ENCODE results near the gene DHRS13. TPM values are rescaled to one million over a fixed set of nuclear protein-coding genes. Genes with fewer than 3 reads are reported as not detected.

DHRS13 gene
- total RNA-seq, 2 donors from 2014 or later, result 36.8 to 61.3 TPM

DNA sequence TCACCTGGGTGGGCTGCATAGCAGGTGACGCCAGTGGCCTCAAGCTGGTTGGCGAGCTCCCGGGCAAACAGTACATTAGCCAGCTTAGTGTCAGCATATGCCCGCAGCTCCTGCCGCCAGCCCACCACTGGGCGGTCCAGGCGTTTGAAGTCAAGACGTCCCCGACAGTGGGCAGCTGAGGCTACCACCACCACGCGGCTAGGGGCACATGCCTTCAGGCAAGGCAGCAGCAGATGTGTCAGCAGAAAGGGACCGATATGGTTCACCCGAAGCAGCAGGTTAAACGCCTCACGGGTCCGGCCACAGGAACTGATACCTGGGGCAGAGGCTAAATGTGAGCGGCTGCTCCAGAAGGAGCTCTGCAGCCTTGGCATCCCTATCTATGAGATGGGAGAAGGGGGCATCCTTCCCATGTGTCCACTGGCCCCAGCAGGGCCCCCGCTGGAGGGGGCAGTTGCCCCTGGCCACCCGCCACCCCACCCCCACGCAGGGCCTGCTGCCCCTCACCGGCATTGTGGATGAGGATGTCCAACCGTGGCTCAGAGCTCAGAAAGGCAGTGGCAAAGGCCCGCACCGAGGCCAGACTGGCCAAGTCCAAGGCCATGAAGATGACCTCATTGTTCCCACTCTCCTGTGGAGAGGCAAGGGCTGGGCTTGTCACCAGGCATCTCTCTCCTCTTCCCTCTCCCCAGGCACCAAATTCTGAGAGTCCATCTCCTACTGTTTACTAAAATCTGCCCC, 1.7 kb downstream of the DHRS13 start:
- no peaks in the 10 kb centered on the region for H3K27me3 ChIP-seq (replicated peaks; ENCODE audit: insufficient read depth)
- TF ChIP-seq, protein P1, sequence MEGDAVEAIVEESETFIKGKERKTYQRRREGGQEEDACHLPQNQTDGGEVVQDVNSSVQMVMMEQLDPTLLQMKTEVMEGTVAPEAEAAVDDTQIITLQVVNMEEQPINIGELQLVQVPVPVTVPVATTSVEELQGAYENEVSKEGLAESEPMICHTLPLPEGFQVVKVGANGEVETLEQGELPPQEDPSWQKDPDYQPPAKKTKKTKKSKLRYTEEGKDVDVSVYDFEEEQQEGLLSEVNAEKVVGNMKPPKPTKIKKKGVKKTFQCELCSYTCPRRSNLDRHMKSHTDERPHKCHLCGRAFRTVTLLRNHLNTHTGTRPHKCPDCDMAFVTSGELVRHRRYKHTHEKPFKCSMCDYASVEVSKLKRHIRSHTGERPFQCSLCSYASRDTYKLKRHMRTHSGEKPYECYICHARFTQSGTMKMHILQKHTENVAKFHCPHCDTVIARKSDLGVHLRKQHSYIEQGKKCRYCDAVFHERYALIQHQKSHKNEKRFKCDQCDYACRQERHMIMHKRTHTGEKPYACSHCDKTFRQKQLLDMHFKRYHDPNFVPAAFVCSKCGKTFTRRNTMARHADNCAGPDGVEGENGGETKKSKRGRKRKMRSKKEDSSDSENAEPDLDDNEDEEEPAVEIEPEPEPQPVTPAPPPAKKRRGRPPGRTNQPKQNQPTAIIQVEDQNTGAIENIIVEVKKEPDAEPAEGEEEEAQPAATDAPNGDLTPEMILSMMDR (IDR thresholded peaks at IDR 0.05), result no peak
- no peak for TF ChIP-seq POLR2A (IDR thresholded peaks at IDR 0.05)
- no peak for TF ChIP-seq POLR2AphosphoS5 (IDR thresholded peaks at IDR 0.05)
- intact Hi-C loops (cut with DNase I), result no loop called here
- peaks cover 0 to 3% of the 10 kb centered on the region in 2 donors for H3K36me3 ChIP-seq
- H3K9me3 ChIP-seq, result no peaks in the 10 kb centered on the region
- WGBS, result 91% methylated on average over 24 of the region's 24 CpGs
- H3K4me1 ChIP-seq (replicated peaks), result peaks cover 16% of the 10 kb centered on the region
- H3K4me3 ChIP-seq, result peak overlapping the region in 1 of 2 donors; percentile 73
- no peak for DNase-seq (ENCODE audit: low spot score)
- peak overlapping the region; percentile 78 to 85 for H3K27ac ChIP-seq

GRCh38 chr17:28899212-28899815, 3.6 kb downstream of the DHRS13 start:
- Histone ChIP-seq H3K9me3 (no peaks in the 10 kb centered on the region), H3K27ac (peak overlapping the region in 1 of 2 donors; percentile 97), H3K36me3 (no peaks in the 10 kb centered on the region), H3K4me3 (no peak overlapping the region), H3K4me1 (replicated peaks) (peaks cover 20% of the 10 kb centered on the region), H3K27me3 (replicated peaks; ENCODE audit: insufficient read depth) (no peaks in the 10 kb centered on the region)
- 92% methylated on average over 5 of the region's 5 CpGs for WGBS
- intact Hi-C loops (cut with DNase I), result loop anchor here (5.0 kb wide), 2 partner anchors 48 to 137 kb away; no protein-coding TSS in a partner anchor
- no peak for DNase-seq (ENCODE audit: low spot score)
- TF ChIP-seq POLR2A (IDR thresholded peaks at IDR 0.05) (no peak), POLR2AphosphoS5 (IDR thresholded peaks at IDR 0.05) (no peak)
- TF ChIP-seq, protein P1 (IDR thresholded peaks at IDR 0.05), result no peak

DNA sequence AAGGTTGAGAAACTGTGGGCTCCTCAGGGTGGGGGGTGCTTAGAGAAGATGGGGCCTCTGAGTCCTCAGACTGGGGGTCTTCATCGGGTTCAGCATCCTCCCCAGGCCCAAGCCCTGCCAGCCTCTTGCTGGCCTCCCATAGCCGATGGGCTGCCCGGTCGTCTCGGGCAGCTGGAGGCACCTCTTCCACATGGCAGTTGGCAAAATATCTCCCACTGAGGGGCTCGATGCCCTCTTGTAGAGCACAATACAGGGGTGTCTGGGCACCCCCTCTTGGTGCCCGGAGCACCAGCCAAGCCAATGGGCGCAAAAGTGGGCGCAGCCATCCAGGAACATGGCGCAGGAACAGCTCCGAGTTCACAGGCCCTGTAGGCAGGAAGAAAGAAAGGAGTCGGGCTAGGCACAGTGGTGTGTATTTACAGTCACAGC, 4.3 kb downstream of the DHRS13 start:
- Histone ChIP-seq H3K4me1 (replicated peaks) (peaks cover 20% of the 10 kb centered on the region), H3K4me3 (no peak overlapping the region), H3K36me3 (no peaks in the 10 kb centered on the region), H3K27me3 (replicated peaks; ENCODE audit: insufficient read depth) (no peaks in the 10 kb centered on the region), H3K9me3 (no peaks in the 10 kb centered on the region), H3K27ac (peak overlapping the region; percentile 96 to 97)
- intact Hi-C loops (cut with DNase I), result loop anchor here (5.0 kb wide), 2 partner anchors 49 to 136 kb away; no protein-coding TSS in a partner anchor
- no peak for DNase-seq (ENCODE audit: low spot score)
- 81% methylated on average over 12 of the region's 12 CpGs for WGBS
- TF ChIP-seq, protein P1 (IDR thresholded peaks at IDR 0.05), result no peak
- TF ChIP-seq POLR2AphosphoS5 (IDR thresholded peaks at IDR 0.05), result no peak
- TF ChIP-seq POLR2A (IDR thresholded peaks at IDR 0.05), result no peak

DNA sequence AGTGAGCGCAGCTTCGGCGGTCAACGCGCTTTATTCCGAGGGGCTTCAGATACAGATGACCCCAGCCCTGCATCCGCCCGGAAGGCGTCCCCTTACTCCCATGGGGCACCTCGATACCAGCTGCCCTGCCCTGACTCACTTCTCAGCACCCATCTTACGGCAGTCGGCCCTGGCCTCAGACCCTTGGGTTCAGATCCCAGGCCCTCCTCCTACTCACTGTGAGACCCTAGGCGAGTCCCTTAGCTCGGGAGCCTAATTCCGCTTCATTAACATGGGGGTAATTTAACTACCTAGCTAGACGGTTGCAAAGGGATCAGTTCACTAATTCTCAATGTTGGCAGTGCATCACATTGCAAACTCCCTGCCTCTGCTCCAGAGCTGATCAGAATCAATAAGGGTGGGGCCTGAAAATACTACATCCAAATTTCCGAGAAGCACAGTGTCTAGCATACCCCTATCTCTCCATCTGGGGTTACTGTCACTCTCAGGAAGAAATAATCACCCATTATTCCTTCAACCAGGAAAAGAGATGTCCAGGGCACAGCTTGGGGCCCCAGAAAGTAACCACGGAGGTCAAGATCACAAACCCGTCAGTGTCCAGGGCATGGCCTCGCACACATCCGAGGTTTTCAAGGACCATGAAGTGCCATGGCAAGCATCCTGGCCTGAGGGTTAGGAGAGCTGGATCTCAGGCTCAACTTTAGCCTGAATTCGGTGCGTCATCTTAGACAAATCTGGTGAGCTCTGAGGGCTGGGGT, 4.9 kb downstream of the DHRS13 start:
- H3K36me3 ChIP-seq, result no peaks in the 10 kb centered on the region
- H3K27me3 ChIP-seq (replicated peaks; ENCODE audit: insufficient read depth), result no peaks in the 10 kb centered on the region
- no peaks in the 10 kb centered on the region for H3K9me3 ChIP-seq
- DNase-seq (ENCODE audit: low spot score), result no peak
- TF ChIP-seq POLR2AphosphoS5 (IDR thresholded peaks at IDR 0.05) (no peak), POLR2A (IDR thresholded peaks at IDR 0.05) (no peak)
- TF ChIP-seq, protein P1 (IDR thresholded peaks at IDR 0.05), result no peak
- peaks cover 20% of the 10 kb centered on the region for H3K4me1 ChIP-seq (replicated peaks)
- 21% methylated on average over 23 of the region's 23 CpGs for WGBS
- H3K4me3 ChIP-seq, result peak overlapping the region; percentile 95 to 97
- intact Hi-C loops (cut with DNase I), result loop anchor here (5.0 kb wide), 2 partner anchors 49 to 136 kb away; no protein-coding TSS in a partner anchor
- peak overlapping the region; percentile 96 to 97 for H3K27ac ChIP-seq
